Keratinocyte (primary cell): ENCODE results near the gene JAKMIP1. TPM values are rescaled to one million over a fixed set of nuclear protein-coding genes. Genes with fewer than 3 reads are reported as not detected.

Source experiments
- DNase-seq: peaks from one replicate; pipeline ENCODE4 v3.0.0-alpha.2; 2011; ENCODE audit warnings: low read depth, missing footprints, low spot score
- FAIRE-seq: peaks from 2 replicates; lab custom pipeline; 2011; peaks lifted over from hg19 to GRCh38; lab: Jason Lieb, UNC
- H2AFZ ChIP-seq: 2 replicates; pipeline ENCODE4 v1.6.0; 2012; ENCODE audit warnings: low read length, control low read depth, inconsistent platforms; ENCODE audit not compliant: control insufficient read depth
- H3K27ac ChIP-seq: 2 replicates; pipeline ENCODE4 v1.5.1; 2011; ENCODE audit warnings: low read length; ENCODE audit not compliant: control insufficient read depth, insufficient read depth
- H3K27me3 ChIP-seq: 3 replicates; pipeline ENCODE4 v1.6.0; 2011; ENCODE audit warnings: low read length; ENCODE audit not compliant: control insufficient read depth, insufficient read depth; ENCODE audit errors: extremely low read depth
- H3K36me3 ChIP-seq, 2 experiments: 2 replicates in 1 of 2; 3 replicates in 1 of 2; pipeline ENCODE4 v1.5.1; 2011; ENCODE audit warnings: low read length in 2 of 2, mild to moderate bottlenecking in 1 of 2; ENCODE audit not compliant: control insufficient read depth in 2 of 2, insufficient read depth in 2 of 2; ENCODE audit errors: extremely low read depth in 1 of 2
- H3K4me1 ChIP-seq: 3 replicates; pipeline ENCODE4 v1.5.1; 2011; ENCODE audit warnings: low read length; ENCODE audit not compliant: control insufficient read depth, insufficient read depth; ENCODE audit errors: extremely low read depth
- H3K4me2 ChIP-seq: 3 replicates; pipeline ENCODE4 v1.6.0; 2011; ENCODE audit warnings: low read depth, low read length; ENCODE audit not compliant: control insufficient read depth, insufficient read depth; ENCODE audit errors: extremely low read depth
- H3K4me3 ChIP-seq, 3 experiments: fragments of 200-600 bp in 1 of 3; sonication (generic) in 1 of 3; 2 replicates in 2 of 3; 3 replicates in 1 of 3; pipeline ENCODE4 v1.5.1; 2011 to 2016; ENCODE audit warnings: low read length in 3 of 3, mild to moderate bottlenecking in 3 of 3, control low read depth in 2 of 3, inconsistent platforms in 1 of 3, low read depth in 1 of 3, mixed read lengths in 1 of 3, mixed run types in 1 of 3, moderate library complexity in 1 of 3; ENCODE audit not compliant: control insufficient read depth in 2 of 3, insufficient read depth in 2 of 3; ENCODE audit errors: extremely low read depth in 1 of 3
- H3K79me2 ChIP-seq: 2 replicates; pipeline ENCODE4 v1.6.0; 2012; ENCODE audit warnings: low read length; ENCODE audit not compliant: control insufficient read depth, insufficient read depth
- H3K9ac ChIP-seq: 3 replicates; pipeline ENCODE4 v1.6.0; 2011; ENCODE audit warnings: low read length; ENCODE audit not compliant: control insufficient read depth, insufficient read depth; ENCODE audit errors: extremely low read depth
- H3K9me1 ChIP-seq: 3 replicates; pipeline ENCODE4 v1.6.0; 2011; ENCODE audit warnings: low read length; ENCODE audit not compliant: control insufficient read depth, insufficient read depth; ENCODE audit errors: extremely low read depth
- H3K9me3 ChIP-seq: 2 replicates; pipeline ENCODE4 v1.5.1; 2012; ENCODE audit warnings: low read depth, low read length; ENCODE audit not compliant: control insufficient read depth
- H4K20me1 ChIP-seq: 3 replicates; pipeline ENCODE4 v1.6.0; 2011; ENCODE audit warnings: low read length; ENCODE audit not compliant: control insufficient read depth, insufficient read depth; ENCODE audit errors: extremely low read depth
- CTCF ChIP-seq, 3 experiments: IDR thresholded peaks in 1 of 3; conservative IDR thresholded peaks in 1 of 3; optimal IDR thresholded peaks in 1 of 3; 2 replicates in 2 of 3; 3 replicates in 1 of 3; pipeline versions ENCODE3 to v1.5.1; 2011; ENCODE audit warnings: low read length in 3 of 3, mild to moderate bottlenecking in 3 of 3, moderate library complexity in 2 of 3, control low read depth in 1 of 3, inconsistent platforms in 1 of 3; ENCODE audit not compliant: insufficient read depth in 2 of 3; ENCODE audit errors: extremely low read depth in 1 of 3
- EZH2 ChIP-seq: IDR thresholded peaks from one replicate; pipeline ENCODE4 v1.6.1; 2012; ENCODE audit warnings: inconsistent platforms, mild to moderate bottlenecking, low read length, moderate library complexity
- dilution Hi-C: fragments of 300-500 bp; cut with MboI; formaldehyde crosslinking; loops from one replicate; pipeline ENCODE4 v1.7.0; 2020; ENCODE audit warnings: low sequenced_read_pairs; ENCODE audit not compliant: extremely low pct_ligation_motif_present
- polyA plus RNA-seq, 5 experiments: library from polyadenylated mRNA; depleted of rRNA in 3 of 5; stranded (reverse) in 3 of 5; stranded (forward) in 1 of 5; unstranded in 1 of 5; fragments of >200 nt; gene quantifications; 1 replicate in 1 of 5; 2 replicates in 3 of 5; 3 replicates in 1 of 5; pipeline versions ENCODE4 v1.2.1 to v1.2.3, GENCODE V29; 2011 to 2012; ENCODE audit warnings: missing spikeins in 2 of 5, low read depth in 1 of 5, low replicate concordance in 1 of 5

Gene JAKMIP1
- polyA plus RNA-seq, 1 donor (not counting 4 experiments of a cell fraction or from before 2014, with no cell fraction given) = not detected

GRCh38 chr4:6071191-6071958 lies 129.0 kb downstream of the JAKMIP1 start:
- Histone ChIP-seq H3K4me1 (no peaks in the 10 kb centered on the region), H4K20me1 (no peaks in the 10 kb centered on the region), H3K36me3 (no peaks in the 10 kb centered on the region), H3K27ac (no peak overlapping the region), H3K9me3 (peaks cover 3% of the 10 kb centered on the region), H3K27me3 (no peaks in the 10 kb centered on the region), H2AFZ (no peak overlapping the region), H3K4me2 (no peak overlapping the region), H3K9ac (no peak overlapping the region), H3K9me1 (no peaks in the 10 kb centered on the region), H3K4me3 (no peak overlapping the region), H3K79me2 (no peaks in the 10 kb centered on the region)
- TF ChIP-seq CTCF (optimal IDR thresholded peaks at IDR 0.05 in 1 of 3, IDR thresholded peaks at IDR 0.05 in 1 of 3, conservative IDR thresholded peaks at IDR 0.05 in 1 of 3; ENCODE audit: extremely low read depth in 1 of 3, insufficient read depth in 2 of 3, low read length in 3 of 3) = no peak
- no peak for TF ChIP-seq EZH2
- dilution Hi-C loops = no loop called here
- FAIRE-seq (no peak), DNase-seq (no peak)

- dilution Hi-C loops = no loop called here
These were observed 130.3 kb downstream of the JAKMIP1 start for GRCh38 chr4:6069845-6070709.

More at GRCh38 chr4:6069845-6070709, 130.3 kb downstream of the JAKMIP1 start:
- H3K9ac ChIP-seq = no peak overlapping the region
- no peaks in the 10 kb centered on the region for H3K4me1 ChIP-seq
- H3K4me3 ChIP-seq = no peak overlapping the region
- H2AFZ ChIP-seq = no peak overlapping the region
- no peaks in the 10 kb centered on the region for H4K20me1 ChIP-seq
- no peak overlapping the region for H3K4me2 ChIP-seq
- TF ChIP-seq EZH2 (no peak), CTCF (optimal IDR thresholded peaks at IDR 0.05 in 1 of 3, IDR thresholded peaks at IDR 0.05 in 1 of 3, conservative IDR thresholded peaks at IDR 0.05 in 1 of 3; ENCODE audit: extremely low read depth in 1 of 3, insufficient read depth in 2 of 3, low read length in 3 of 3) (no peak)
- DNase-seq = no peak
- H3K9me1 ChIP-seq = no peaks in the 10 kb centered on the region
- H3K79me2 ChIP-seq = no peaks in the 10 kb centered on the region
- peaks cover 3% of the 10 kb centered on the region for H3K9me3 ChIP-seq
- FAIRE-seq = no peak
- no peaks in the 10 kb centered on the region for H3K27me3 ChIP-seq
- H3K27ac ChIP-seq = no peak overlapping the region
- no peaks in the 10 kb centered on the region for H3K36me3 ChIP-seq
